Astrocyte (in vitro differentiated cells and primary cell): ENCODE measurements around the gene ANLN. TPM values are rescaled to one million over a fixed set of nuclear protein-coding genes. Genes with fewer than 3 reads are reported as not detected.
"Not testable (repeated sequence)": the region's sequence is repeated elsewhere in the genome, so short reads cannot be mapped to it uniquely, and the experiment has no call there.

ENCODE experiments used
- DNase-seq: peaks from one replicate; pipeline ENCODE4 v3.0.0-alpha.2; 2010; ENCODE audit warnings: low read depth
- FAIRE-seq: peaks from 2 replicates; lab custom pipeline; 2011; peaks lifted over from hg19 to GRCh38; lab: Jason Lieb, UNC
- H2AFZ ChIP-seq: 2 replicates; pipeline ENCODE4 v1.6.0; 2012; ENCODE audit warnings: low read depth, low read length, inconsistent platforms
- H3K27ac ChIP-seq: 2 replicates; pipeline ENCODE4 v1.5.1; 2011; ENCODE audit warnings: low read depth, low read length, inconsistent platforms
- H3K27me3 ChIP-seq: 2 replicates; pipeline ENCODE4 v1.6.0; 2011; ENCODE audit warnings: low read length, inconsistent platforms; ENCODE audit not compliant: insufficient read depth
- H3K36me3 ChIP-seq: 2 replicates; pipeline ENCODE4 v1.5.1; 2011; ENCODE audit warnings: low read length, inconsistent platforms; ENCODE audit not compliant: insufficient read depth
- H3K4me1 ChIP-seq: 2 replicates; pipeline ENCODE4 v1.5.1; 2011; ENCODE audit warnings: low read length, inconsistent platforms; ENCODE audit not compliant: insufficient read depth
- H3K4me2 ChIP-seq: 2 replicates; pipeline ENCODE4 v1.6.0; 2012; ENCODE audit warnings: low read length, inconsistent platforms
- H3K4me3 ChIP-seq: 2 replicates; pipeline ENCODE4 v1.5.1; 2011; ENCODE audit warnings: low read depth, mild to moderate bottlenecking, low read length, inconsistent platforms; ENCODE audit not compliant: insufficient read depth
- H3K79me2 ChIP-seq: 2 replicates; pipeline ENCODE4 v1.6.0; 2012; ENCODE audit warnings: mild to moderate bottlenecking, low read length, inconsistent platforms; ENCODE audit not compliant: insufficient read depth
- H3K9ac ChIP-seq: 2 replicates; pipeline ENCODE4 v1.6.0; 2012; ENCODE audit warnings: mild to moderate bottlenecking, low read length, inconsistent platforms
- H3K9me3 ChIP-seq: 2 replicates; pipeline ENCODE4 v1.5.1; 2012; ENCODE audit warnings: low read depth, mild to moderate bottlenecking, low read length, inconsistent platforms; ENCODE audit not compliant: insufficient read depth
- H4K20me1 ChIP-seq: 2 replicates; pipeline ENCODE4 v1.6.0; 2012; ENCODE audit warnings: low read length, inconsistent platforms; ENCODE audit not compliant: insufficient read depth
- H3K27ac Mint-ChIP-seq: one replicate; pipeline ENCODE4 v1.8.0; 2021; ENCODE audit warnings: mild to moderate bottlenecking, mixed read lengths; ENCODE audit not compliant: unreplicated experiment
- H3K27me3 Mint-ChIP-seq: one replicate; pipeline ENCODE4 v1.8.0; 2021; ENCODE audit warnings: low read depth, mixed read lengths; ENCODE audit not compliant: unreplicated experiment
- H3K36me3 Mint-ChIP-seq: one replicate; pipeline ENCODE4 v1.8.0; 2021; ENCODE audit warnings: low read depth, mixed read lengths; ENCODE audit not compliant: unreplicated experiment
- H3K4me1 Mint-ChIP-seq: one replicate; pipeline ENCODE4 v1.8.0; 2021; ENCODE audit warnings: low read depth, mixed read lengths; ENCODE audit not compliant: unreplicated experiment
- H3K4me3 Mint-ChIP-seq: one replicate; pipeline ENCODE4 v1.8.0; 2021; ENCODE audit warnings: mild to moderate bottlenecking, moderate library complexity, mixed read lengths; ENCODE audit not compliant: unreplicated experiment
- H3K9me3 Mint-ChIP-seq: one replicate; pipeline ENCODE4 v1.8.0; 2021; ENCODE audit warnings: mild to moderate bottlenecking, mixed read lengths; ENCODE audit not compliant: unreplicated experiment
- CTCF ChIP-seq: IDR thresholded peaks from 2 replicates; pipeline ENCODE4 v1.5.1; 2011; ENCODE audit warnings: low read depth, mild to moderate bottlenecking, inconsistent platforms, low read length, moderate library complexity; ENCODE audit not compliant: insufficient read depth
- EZH2 ChIP-seq: IDR thresholded peaks from 2 replicates; pipeline ENCODE4 v1.6.1; 2012; ENCODE audit warnings: mild to moderate bottlenecking, low read length, inconsistent platforms; ENCODE audit not compliant: insufficient read depth
- total RNA-seq: library from RNA; stranded (reverse); gene quantifications from 2 replicates; pipeline ENCODE4 v1.2.1, GENCODE V29; 2021

ANLN gene
- total RNA-seq, 1 donor from 2014 or later = 20.4 TPM

GRCh38 chr7:36484265-36484664 lies 94.6 kb downstream of the ANLN start:
- H3K36me3 ChIP-seq = no peaks in the 10 kb centered on the region
- no peak for FAIRE-seq
- no peak overlapping the region for H2AFZ ChIP-seq
- no peaks in the 10 kb centered on the region for H3K27me3 ChIP-seq
- no peak for DNase-seq
- no peak overlapping the region for H3K9ac ChIP-seq
- Mint-ChIP-seq H3K4me3 (no peak overlapping the region), H3K27me3 (peaks cover 2% of the 10 kb centered on the region), H3K4me1 (no peaks in the 10 kb centered on the region), H3K9me3 (peaks cover 2% of the 10 kb centered on the region), H3K27ac (no peak overlapping the region), H3K36me3 (no peaks in the 10 kb centered on the region)
- no peaks in the 10 kb centered on the region for H3K4me1 ChIP-seq
- TF ChIP-seq EZH2 = no peak
- TF ChIP-seq CTCF = no peak
- H3K4me2 ChIP-seq = no peak overlapping the region
- no peak overlapping the region for H3K27ac ChIP-seq
- H4K20me1 ChIP-seq = no peaks in the 10 kb centered on the region
- H3K4me3 ChIP-seq = no peak overlapping the region
- H3K79me2 ChIP-seq = no peaks in the 10 kb centered on the region
- no peaks in the 10 kb centered on the region for H3K9me3 ChIP-seq

- H2AFZ ChIP-seq = no peak overlapping the region
- H3K4me1 Mint-ChIP-seq = no peaks in the 10 kb centered on the region
- H3K4me1 ChIP-seq = no peaks in the 10 kb centered on the region
- H3K27me3 Mint-ChIP-seq = peaks cover 2% of the 10 kb centered on the region
- no peak overlapping the region for H3K27ac ChIP-seq
- no peak overlapping the region for H3K4me3 Mint-ChIP-seq
- no peaks in the 10 kb centered on the region for H3K36me3 Mint-ChIP-seq
- no peaks in the 10 kb centered on the region for H4K20me1 ChIP-seq
- DNase-seq (no peak), FAIRE-seq (no peak)
- H3K36me3 ChIP-seq = no peaks in the 10 kb centered on the region
- no peaks in the 10 kb centered on the region for H3K9me3 ChIP-seq
- no peak for TF ChIP-seq CTCF
- TF ChIP-seq EZH2 = no peak
- H3K27ac Mint-ChIP-seq = no peak overlapping the region
- H3K79me2 ChIP-seq = no peaks in the 10 kb centered on the region
- H3K27me3 ChIP-seq = no peaks in the 10 kb centered on the region
- H3K9me3 Mint-ChIP-seq = peaks cover 2% of the 10 kb centered on the region
- no peak overlapping the region for H3K9ac ChIP-seq
- no peak overlapping the region for H3K4me2 ChIP-seq
- H3K4me3 ChIP-seq = no peak overlapping the region
These were observed 96.7 kb downstream of the ANLN start for GRCh38 chr7:36486336-36486735.

GRCh38 chr7:36487756-36488336 lies 98.2 kb downstream of the ANLN start:
- H3K4me3 Mint-ChIP-seq = no peak overlapping the region
- Histone ChIP-seq H4K20me1 (no peaks in the 10 kb centered on the region), H2AFZ (no peak overlapping the region), H3K27ac (no peak overlapping the region), H3K79me2 (no peaks in the 10 kb centered on the region), H3K36me3 (no peaks in the 10 kb centered on the region), H3K9me3 (no peaks in the 10 kb centered on the region), H3K4me2 (no peak overlapping the region), H3K27me3 (no peaks in the 10 kb centered on the region), H3K4me1 (no peaks in the 10 kb centered on the region), H3K9ac (no peak overlapping the region), H3K4me3 (no peak overlapping the region)
- H3K9me3 Mint-ChIP-seq = peaks cover 3% of the 10 kb centered on the region
- H3K36me3 Mint-ChIP-seq = no peaks in the 10 kb centered on the region
- H3K4me1 Mint-ChIP-seq = no peaks in the 10 kb centered on the region
- DNase-seq (peak; percentile 23), FAIRE-seq (no peak)
- TF ChIP-seq CTCF = peak; percentile 84
- no peak for TF ChIP-seq EZH2
- peaks cover 2% of the 10 kb centered on the region for H3K27me3 Mint-ChIP-seq
- no peak overlapping the region for H3K27ac Mint-ChIP-seq

- not testable (repeated sequence) for H3K27me3 ChIP-seq, DNase-seq, H3K9ac ChIP-seq, H3K4me1 ChIP-seq, H3K36me3 Mint-ChIP-seq, H3K9me3 ChIP-seq, H3K27ac ChIP-seq, H4K20me1 ChIP-seq, H3K36me3 ChIP-seq, H3K4me2 ChIP-seq, H3K4me1 Mint-ChIP-seq, H3K79me2 ChIP-seq, H2AFZ ChIP-seq, H3K27me3 Mint-ChIP-seq, H3K27ac Mint-ChIP-seq, H3K4me3 Mint-ChIP-seq, FAIRE-seq, H3K9me3 Mint-ChIP-seq, H3K4me3 ChIP-seq
These were observed 99.0 kb downstream of the ANLN start for GRCh38 chr7:36488672-36489071.
